GM03348 (cell line): ENCODE data around the gene NEDD4L.

Experiments
- DNase-seq: peaks from one replicate; pipeline ENCODE4 v3.0.0; 2012; ENCODE audit warnings: low spot score

NEDD4L gene

DNA sequence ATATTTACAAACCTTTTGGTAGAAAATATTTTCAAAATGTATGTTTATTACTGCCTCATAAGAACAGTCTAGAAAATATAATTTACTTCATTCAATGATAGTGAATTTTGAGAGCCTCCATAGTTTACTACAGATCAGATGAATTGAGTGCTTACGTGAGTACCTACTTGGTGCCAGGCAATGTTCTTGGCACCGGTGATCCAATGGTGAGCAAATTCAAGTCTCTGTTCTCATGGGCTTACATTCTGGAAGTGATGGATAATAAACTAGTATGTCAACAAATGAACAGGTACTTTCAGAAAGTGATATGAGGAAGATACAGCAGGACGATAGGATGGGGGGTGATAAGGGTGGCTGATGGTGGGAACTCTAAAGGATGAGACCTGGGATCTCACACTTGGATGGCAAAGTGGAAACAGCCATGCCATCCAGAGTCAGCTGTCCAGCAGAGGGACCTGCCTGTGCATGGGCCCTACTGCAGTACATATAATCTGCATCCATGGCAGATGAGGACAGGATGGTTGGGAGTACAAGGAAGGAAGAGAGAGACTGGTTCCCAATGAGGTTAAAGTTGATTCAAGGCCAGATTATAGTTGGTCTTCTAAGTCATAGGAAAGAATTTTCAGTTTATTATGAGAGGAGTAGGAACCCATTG is 277.0 kb downstream of the NEDD4L start:
- DNase-seq: no peak

- DNase-seq: peak; percentile 85
Measured at GRCh38 chr18:58321986-58322385, 278.0 kb downstream of the NEDD4L start.

DNA sequence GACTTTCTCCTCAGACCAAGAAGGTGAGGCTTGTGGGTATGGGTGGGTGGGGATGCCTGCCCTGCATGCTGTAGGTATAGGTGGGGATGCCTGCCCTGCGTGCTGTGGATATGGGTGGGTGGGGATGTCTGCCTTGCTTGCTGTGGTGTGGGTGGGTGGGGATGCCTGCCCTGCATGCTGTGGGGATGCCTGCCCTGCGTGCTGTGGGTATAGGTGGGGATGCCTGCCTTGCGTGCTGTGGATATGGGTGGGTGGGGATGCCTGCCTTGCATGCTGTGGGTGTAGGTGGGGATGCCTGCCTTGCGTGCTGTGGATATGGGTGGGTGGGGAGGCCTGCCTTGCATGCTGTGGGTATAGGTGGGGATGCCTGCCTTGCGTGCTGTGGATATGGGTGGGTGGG is 278.4 kb downstream of the NEDD4L start:
- no peak for DNase-seq

DNA sequence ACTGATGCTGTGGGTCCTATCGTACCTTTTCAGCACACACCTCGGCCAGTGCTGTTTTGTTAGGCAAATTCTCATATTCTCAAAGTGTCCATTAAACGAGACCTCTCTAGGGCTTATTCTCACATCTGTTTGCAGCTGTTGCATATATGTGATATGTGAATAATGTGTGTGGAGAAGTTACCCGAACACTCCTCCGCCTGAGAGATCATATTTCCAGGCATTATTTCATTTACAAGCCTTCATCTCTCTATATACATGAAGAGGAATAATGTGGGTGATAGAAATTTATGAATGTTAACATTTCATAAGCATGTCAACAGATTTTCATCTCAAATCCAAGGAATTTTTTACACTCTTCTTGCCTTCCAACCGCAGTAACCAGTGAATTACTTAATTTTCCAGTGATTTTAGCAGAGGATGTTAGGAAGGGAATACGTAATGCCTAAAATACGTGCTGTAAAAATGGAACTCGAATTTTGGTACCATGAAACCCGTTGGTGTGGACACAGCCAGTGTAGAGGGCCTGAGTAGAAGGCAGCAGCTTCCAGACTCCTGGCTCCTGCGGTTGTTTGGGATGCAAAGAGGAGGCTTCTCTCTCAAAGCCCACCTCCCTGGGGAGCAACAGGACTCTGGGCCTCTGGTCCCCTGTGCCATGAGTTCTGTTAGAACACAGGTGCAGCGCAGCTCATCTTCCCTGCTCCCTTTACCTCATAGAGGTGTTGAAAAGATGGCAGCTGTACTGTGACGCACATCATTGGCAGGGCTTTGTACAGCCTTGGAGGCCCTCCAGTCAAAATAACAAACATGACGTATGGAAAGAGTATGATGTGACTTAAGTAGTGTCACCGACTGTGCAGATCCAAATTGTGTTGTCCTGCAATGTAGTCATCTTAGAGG is 280.1 kb downstream of the NEDD4L start:
- DNase-seq: no peak

DNA sequence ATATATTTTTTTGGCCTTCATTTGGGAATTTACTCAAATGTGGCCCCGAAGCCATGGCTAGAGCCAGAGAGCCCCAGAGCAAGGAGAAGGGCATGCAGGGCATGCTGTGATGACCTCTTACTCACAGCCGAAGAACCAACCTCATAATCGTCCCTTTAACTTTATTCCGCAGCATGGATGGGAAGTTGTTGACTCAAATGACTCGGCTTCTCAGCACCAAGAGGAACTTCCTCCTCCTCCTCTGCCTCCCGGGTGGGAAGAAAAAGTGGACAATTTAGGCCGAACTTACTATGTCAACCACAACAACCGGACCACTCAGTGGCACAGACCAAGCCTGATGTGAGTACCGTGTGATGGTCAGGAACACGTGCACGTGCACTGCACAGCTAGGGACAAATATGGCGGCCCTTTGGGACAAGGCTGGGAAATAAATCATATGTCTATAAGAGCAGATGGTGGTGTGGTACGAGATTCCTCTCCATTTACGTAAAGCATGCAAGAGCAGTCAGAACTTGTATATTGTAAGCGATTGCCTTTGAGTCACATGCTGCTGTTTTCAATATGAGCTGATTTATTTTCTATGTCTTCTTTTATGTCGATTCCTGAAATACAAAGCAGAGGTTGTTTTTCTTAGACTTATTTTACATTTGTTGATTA is 280.9 kb downstream of the NEDD4L start:
- no peak for DNase-seq

- peak; percentile 68 for DNase-seq
Measured at GRCh38 chr18:58325494-58325893, 281.5 kb downstream of the NEDD4L start.

DNA sequence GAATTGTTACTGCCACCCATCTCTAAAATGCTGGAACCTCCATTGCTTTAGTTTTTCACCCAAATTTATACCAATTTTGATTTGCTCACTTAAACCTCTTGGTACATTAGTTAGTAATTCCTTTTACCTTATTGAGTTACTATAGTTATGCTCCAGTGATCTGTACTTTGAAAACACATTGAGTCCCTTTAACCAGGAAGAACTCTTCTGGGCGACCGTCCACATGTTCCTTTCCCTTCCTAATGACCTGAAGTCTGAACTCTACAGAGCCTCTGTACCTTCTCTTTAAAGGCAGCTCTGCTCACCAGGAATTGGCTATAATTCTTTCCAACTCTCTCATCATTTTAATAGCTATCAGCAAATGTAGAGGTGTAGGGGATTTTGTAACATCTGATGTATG is 290.0 kb downstream of the NEDD4L start:
- no peak for DNase-seq

DNA sequence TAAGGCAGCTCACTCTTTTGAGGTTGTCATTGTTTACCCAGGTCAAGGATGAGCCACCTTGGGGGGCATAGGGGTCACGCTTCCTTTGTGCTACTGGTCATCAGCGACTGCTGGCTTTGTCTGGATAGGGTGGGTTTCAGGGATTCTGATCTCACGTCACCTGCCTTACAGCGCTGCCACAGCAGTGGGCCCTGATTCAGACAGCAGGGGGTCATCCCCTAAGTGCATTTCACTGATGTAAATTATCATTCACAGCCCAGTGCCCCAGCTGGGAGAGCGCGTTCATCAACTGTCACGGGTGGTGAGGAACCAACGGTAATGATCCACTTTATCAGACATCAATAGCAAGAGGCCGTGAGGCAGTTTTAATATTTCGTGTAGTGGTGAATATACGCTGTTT is 291.2 kb downstream of the NEDD4L start:
- no peak for DNase-seq

DNA sequence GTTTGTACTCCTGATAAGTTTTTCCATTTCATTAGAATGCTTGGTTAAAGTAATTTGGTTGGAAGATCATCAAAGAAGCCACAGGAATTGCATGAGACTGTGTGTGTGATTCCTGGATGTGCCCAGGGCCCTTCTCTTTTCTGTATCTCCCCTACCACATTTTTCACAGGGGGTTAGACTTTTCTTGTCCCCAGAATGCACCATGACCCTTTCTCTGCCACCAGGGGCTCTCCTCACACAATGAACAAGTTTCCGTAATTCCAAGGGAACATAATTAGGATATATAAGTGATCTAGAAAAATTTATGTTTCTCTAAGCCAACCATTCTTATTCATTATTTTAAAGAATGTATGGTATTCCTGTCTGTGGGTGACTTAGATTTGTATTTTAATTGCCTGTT is 291.8 kb downstream of the NEDD4L start:
- no peak for DNase-seq

DNA sequence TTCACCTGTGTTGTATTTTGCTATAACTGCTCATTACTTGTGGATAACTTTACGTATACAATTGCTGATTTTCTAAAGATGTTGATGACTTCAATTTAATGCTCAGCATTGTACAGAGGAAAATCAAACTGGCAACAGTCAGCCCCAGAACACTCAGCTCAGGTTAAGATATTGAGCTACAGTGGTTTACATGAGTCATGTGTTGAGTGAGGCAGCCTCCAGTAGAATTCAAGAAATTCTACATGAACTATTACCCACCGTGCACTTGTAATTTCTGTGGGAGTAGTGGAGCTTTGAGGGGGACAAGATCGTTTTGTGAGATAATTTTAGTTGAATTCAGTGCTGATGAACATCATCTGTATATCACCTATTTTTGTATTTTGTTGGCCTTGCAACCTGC is 292.6 kb downstream of the NEDD4L start:
- no peak for DNase-seq

DNA sequence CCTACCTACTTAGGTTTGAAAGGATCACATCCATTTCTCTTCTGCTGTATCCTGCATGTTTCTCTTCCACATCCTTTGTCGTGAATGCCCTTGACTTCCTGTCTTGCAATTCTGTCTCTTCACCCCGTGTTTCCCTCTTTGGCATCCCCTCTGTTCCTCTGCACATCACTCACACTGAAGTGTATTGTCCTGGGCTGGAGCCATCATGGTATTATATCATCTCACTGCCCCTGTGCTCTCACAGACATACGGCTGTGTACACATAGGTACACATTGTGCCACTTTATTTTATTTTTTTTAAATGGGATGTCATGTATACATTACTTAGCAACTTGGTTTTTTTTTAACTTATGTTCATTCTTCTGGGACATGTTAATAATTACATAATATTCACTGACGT is 293.3 kb downstream of the NEDD4L start:
- DNase-seq: no peak

- DNase-seq: no peak
Measured at GRCh38 chr18:58337686-58338085, 293.7 kb downstream of the NEDD4L start.

DNA sequence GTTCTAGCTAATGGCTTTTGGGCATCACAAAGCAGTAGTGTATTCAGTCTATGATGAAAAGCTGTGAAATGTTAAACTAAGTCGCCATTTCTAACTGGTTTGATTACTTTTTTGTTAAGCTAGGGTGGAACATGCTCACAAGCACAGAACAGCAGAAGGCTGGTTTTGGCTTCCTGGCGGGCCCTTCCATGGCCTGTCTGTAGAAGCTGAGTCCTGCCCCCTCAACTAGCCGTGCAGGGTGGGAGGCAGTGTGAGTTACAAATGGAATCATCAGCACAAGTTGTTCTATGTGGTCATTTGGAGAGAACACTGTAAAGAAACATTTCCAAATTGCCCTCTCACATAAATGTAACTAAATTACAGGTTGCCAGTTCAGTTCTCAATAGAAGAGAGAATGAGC is 294.1 kb downstream of the NEDD4L start:
- DNase-seq: no peak

DNA sequence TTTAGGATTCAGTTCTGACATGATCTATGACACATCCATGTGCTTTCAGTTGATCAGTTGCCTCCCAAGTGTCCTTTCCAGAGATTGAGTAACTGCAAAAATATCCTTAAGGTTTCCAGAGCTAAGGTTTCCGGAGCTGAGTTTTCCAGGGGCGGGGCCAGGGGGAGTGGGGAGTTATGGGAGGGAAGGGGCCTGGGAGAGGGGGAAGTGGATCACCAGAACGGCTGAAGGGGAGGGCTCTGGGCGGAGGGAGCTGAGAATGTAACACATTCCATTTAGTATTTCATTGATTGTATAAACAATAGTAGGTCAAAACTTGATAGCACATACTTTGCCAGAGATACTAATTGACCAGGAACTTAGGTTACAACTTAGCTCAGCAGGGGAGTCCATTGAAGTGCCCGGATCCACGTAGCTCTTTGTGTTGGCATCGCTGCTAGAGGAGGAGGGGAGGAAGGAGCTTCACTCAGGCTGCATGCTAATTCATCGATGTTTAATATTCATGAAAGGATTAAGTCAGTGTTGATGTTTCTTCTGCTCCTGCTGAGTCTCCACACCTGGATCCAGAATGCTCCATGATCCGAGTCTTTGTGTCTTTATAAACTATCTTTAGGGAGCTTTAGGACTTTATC is 295.1 kb downstream of the NEDD4L start:
- no peak for DNase-seq

- no peak for DNase-seq
Measured at GRCh38 chr18:58339890-58340289, 295.9 kb downstream of the NEDD4L start.

- peak; percentile 14 for DNase-seq
Measured at GRCh38 chr18:58341916-58342315, 297.9 kb downstream of the NEDD4L start.

- no peak for DNase-seq
Measured at GRCh38 chr18:58344080-58344670, 300.1 kb downstream of the NEDD4L start.

GRCh38 chr18:58344861-58345463 is 300.9 kb downstream of the NEDD4L start:
- DNase-seq: no peak

- DNase-seq: no peak
Measured at GRCh38 chr18:58345875-58346274, 301.8 kb downstream of the NEDD4L start.

GRCh38 chr18:58347135-58347534 is 303.1 kb downstream of the NEDD4L start:
- no peak for DNase-seq

DNA sequence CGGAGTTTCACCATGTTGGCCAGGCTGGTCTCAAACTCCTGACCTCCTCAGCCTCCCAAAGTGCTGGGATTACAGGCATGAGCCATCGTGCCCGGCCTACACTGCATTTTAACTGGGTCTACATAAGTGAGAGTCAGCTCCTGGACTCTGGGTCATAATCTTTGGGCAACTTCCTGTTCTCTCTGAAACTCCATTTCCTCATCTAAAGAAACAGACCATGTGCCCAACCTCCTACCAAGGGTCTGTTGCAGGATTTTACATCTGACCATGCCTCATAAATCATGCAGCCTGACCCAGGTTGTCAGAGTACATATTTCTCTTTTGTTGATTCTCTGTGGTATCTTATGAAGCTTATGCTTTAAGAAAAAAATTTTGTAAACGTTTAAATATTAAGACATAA is 304.5 kb downstream of the NEDD4L start:
- DNase-seq: no peak

- no peak for DNase-seq
Measured at GRCh38 chr18:58348951-58349350, 304.9 kb downstream of the NEDD4L start.
